Ovary (tissue), 9 donors: ENCODE data around the gene RERE. TPM values are rescaled to one million over a fixed set of nuclear protein-coding genes. Genes with fewer than 3 reads are reported as not detected.

Experiments
- DNase-seq, 5 donors: peaks; one replicate each; pipeline ENCODE4 v3.0.0-alpha.2; 2019 to 2020
- H3K27ac ChIP-seq, 2 donors: fragments of 200-600 bp; one replicate each; pipeline versions ENCODE4 v1.5.1 to v1.8.0; 2019 to 2022
- H3K27me3 ChIP-seq: fragments of 200-600 bp; one replicate; pipeline ENCODE4 v1.8.0; 2022
- H3K36me3 ChIP-seq: fragments of 200-600 bp; sonication (generic); one replicate; pipeline ENCODE4 v1.5.1; 2019
- H3K4me1 ChIP-seq: one replicate; pipeline ENCODE4 v1.8.1; 2013; ENCODE audit warnings: mild to moderate bottlenecking, moderate library complexity; ENCODE audit not compliant: insufficient read depth
- H3K4me3 ChIP-seq: fragments of 200-600 bp; sonication (generic); one replicate; pipeline ENCODE4 v1.5.1; 2017
- H3K9me3 ChIP-seq, 2 donors: fragments of 200-600 bp in 1 of 2; sonication (generic) in 1 of 2; one replicate each; pipeline versions ENCODE4 v1.5.1 to v1.8.1; 2013 to 2019; ENCODE audit warnings: mild to moderate bottlenecking in 1 of 2, moderate library complexity in 1 of 2
- EP300 ChIP-seq: sonication (generic); formaldehyde crosslinking; IDR thresholded peaks from one replicate; pipeline ENCODE4 v1.6.1; 2017; ENCODE audit warnings: antibody characterized with exemption
- POLR2A ChIP-seq: fragments of 450-650 bp; IDR thresholded peaks from one replicate; pipeline ENCODE4 v1.6.1; 2017; ENCODE audit warnings: antibody characterized with exemption, mild to moderate bottlenecking, moderate library complexity
- WGBS, 3 donors: extraction: QIAGEN DNeasy Blood & Tissue Kit in 1 of 3; methylation state at CpG; one replicate each; pipeline versions ENCODE4 v1.1.5 to v1.1.7; 2013 to 2017; 5-methylcytosine and 5-hydroxymethylcytosine counted together
- intact Hi-C, 4 donors: fragments of 100-400 bp; cut with DNase I; formaldehyde crosslinking; loops; one replicate each; pipeline versions ENCODE4 v1.11.0 to v1.15.1; 2022 to 2023
- polyA plus RNA-seq, 2 donors: library from polyadenylated mRNA; stranded (reverse); fragments of 200-250 nt in 1 of 2; fragments of 350-450 nt in 1 of 2; fragmentation: Illumina TruSeq in 1 of 2; extraction: RNeasy Lipid Tissue Mini Kit (QIAGEN cat#74804) in 1 of 2; gene quantifications; one replicate each; pipeline ENCODE4 v1.2.3, GENCODE V29; 2013 to 2014
- total RNA-seq, 7 donors: library from RNA; depleted of rRNA in 2 of 7; stranded (reverse); fragments of >200 nt in 2 of 7; fragmentation: NEBNext Ultra II Directional in 3 of 7; extraction: Animal tissue kit (Norgen Biotek cat#: 25700) in 3 of 7; gene quantifications; one replicate each; pipeline versions ENCODE4 v1.1.0 to v1.2.4, GENCODE V29; 2016 to 2023
- TF ChIP-seq, protein P1 (sequence below), 3 donors: fragments of 450-650 bp in 2 of 3; fragments of 200-600 bp in 1 of 3; IDR thresholded peaks; one replicate each; pipeline versions ENCODE4 v1.5.1 to v1.8.0; 2016 to 2022; ENCODE audit warnings: antibody characterized with exemption in 3 of 3, mild to moderate bottlenecking in 1 of 3
- donor health status: DM: no; HTN: no; CAD: no; lungs with moderate emphysema.
- donor health status: DM: no; HTN: no; CAD: no.
- donor health status: Bipolar disorder and iron deficiency.
- donor health status: DM: yes; HTN: yes; CAD: no.
- donor health status: DM: no; HTN: no; CAD: no.
- donor health status: DM: yes; HTN: yes; CAD: no.

Gene RERE
- total and polyA plus RNA-seq, 9 donors, result 36.7 to 119 (median 114) TPM

DNA sequence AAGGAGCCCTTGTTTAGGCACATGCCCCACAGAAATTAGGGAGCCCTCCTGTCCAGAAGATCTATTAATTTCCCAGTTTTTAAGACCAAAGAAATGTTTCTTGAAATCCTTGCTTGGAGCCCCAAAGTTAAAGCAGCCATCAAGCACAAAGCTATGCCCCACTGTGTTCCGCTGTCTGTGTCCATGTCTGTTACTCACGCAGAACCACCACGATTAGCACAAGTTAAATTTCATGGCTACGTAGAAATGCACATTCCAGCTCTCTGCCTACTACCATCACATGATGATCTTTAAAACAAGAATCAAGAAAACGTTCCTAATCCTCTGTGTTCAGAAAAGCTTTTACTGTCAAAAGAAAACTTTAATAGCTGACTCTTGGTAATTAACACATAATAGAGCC, 238.5 kb downstream of the RERE start:
- H3K36me3 ChIP-seq, result no peaks in the 10 kb centered on the region
- intact Hi-C loops, result loop anchor here in 1 of 4 donors (10.0 kb wide), 1 partner anchor 256 kb away; no protein-coding TSS in a partner anchor
- H3K4me1 ChIP-seq, result peaks cover 2% of the 10 kb centered on the region
- TF ChIP-seq EP300 (no peak), POLR2A (no peak)
- TF ChIP-seq, protein P1, sequence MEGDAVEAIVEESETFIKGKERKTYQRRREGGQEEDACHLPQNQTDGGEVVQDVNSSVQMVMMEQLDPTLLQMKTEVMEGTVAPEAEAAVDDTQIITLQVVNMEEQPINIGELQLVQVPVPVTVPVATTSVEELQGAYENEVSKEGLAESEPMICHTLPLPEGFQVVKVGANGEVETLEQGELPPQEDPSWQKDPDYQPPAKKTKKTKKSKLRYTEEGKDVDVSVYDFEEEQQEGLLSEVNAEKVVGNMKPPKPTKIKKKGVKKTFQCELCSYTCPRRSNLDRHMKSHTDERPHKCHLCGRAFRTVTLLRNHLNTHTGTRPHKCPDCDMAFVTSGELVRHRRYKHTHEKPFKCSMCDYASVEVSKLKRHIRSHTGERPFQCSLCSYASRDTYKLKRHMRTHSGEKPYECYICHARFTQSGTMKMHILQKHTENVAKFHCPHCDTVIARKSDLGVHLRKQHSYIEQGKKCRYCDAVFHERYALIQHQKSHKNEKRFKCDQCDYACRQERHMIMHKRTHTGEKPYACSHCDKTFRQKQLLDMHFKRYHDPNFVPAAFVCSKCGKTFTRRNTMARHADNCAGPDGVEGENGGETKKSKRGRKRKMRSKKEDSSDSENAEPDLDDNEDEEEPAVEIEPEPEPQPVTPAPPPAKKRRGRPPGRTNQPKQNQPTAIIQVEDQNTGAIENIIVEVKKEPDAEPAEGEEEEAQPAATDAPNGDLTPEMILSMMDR (IDR thresholded peaks at IDR 0.05), result no peak
- H3K4me3 ChIP-seq, result no peak overlapping the region
- no peak overlapping the region for H3K27ac ChIP-seq
- 91 to 93% (median 92%) methylated on average over 5 of the region's 5 CpGs for WGBS, 3 donors
- H3K9me3 ChIP-seq, result no peaks in the 10 kb centered on the region
- DNase-seq, result no peak
- no peaks in the 10 kb centered on the region for H3K27me3 ChIP-seq

DNA sequence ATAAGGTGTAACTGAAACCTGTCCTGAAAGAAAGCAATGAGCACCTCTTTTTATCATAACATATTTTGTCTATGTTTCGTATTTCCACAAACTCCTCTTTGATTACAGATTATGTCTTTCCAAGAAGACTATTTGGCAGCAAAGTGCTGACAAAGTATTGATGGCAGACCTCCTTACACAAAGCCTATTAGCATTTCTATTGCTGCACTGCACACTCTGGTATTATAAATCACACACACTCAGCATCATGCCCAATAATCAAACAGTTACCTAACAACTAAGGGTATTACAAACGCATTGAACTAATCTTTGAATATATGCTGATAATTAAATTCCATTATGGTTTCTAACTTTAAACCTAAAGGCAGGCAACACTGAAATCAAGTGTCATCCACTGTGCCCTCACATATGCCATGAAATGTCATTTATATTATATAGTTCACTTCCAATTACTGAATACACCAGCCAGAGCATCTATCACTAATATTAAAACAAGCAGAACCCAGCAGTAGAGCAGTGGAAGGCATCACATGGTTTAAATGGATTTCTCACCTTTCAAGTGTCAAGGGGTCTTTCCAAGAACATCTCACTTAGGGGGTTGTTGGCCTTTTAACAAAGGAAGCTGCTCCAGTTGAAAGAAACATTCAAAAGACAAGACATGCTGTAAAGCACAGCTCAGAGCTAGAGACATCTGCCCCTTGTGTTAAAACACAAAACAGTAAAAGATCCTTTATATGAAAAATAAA, 239.1 kb downstream of the RERE start:
- TF ChIP-seq EP300 (no peak), POLR2A (no peak)
- TF ChIP-seq, protein P1 (IDR thresholded peaks at IDR 0.05), result no peak
- H3K27ac ChIP-seq, result no peak overlapping the region
- intact Hi-C loops, result loop anchor here in 1 of 4 donors (10.0 kb wide), 1 partner anchor 256 kb away; no protein-coding TSS in a partner anchor

DNA sequence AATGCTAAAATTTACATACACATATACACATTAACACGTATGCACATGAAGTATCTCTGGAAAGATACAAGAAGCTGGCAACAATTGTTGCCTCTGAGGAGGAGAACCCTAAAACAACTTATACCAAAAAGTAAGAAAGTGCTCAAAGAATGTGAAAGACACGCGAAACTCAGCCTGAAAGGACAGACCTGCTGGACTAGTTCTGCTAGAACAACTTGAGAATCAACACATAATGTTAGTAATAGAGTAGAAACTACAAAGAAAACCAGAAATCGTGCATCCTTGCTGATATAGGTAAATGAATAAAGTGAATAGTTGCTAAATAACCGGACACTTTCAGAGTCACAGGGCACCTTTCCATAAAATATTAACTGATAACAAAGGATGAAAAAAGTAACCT, 242.5 kb downstream of the RERE start:
- intact Hi-C loops, result loop anchor here in 1 of 4 donors (10.0 kb wide), 1 partner anchor 260 kb away; no protein-coding TSS in a partner anchor
- Histone ChIP-seq H3K4me1 (peaks cover 5% of the 10 kb centered on the region), H3K27ac (no peak overlapping the region), H3K4me3 (no peak overlapping the region), H3K36me3 (no peaks in the 10 kb centered on the region), H3K9me3 (no peaks in the 10 kb centered on the region), H3K27me3 (no peaks in the 10 kb centered on the region)
- TF ChIP-seq EP300 (no peak), POLR2A (no peak)
- TF ChIP-seq, protein P1 (IDR thresholded peaks at IDR 0.05), result no peak
- no peak for DNase-seq
- 83 to 92% (median 91%) methylated on average over 5 of the region's 5 CpGs for WGBS, 3 donors

More for the DNA sequence above, 239.1 kb downstream of the RERE start:
- Histone ChIP-seq H3K4me1 (peaks cover 2% of the 10 kb centered on the region), H3K27me3 (no peaks in the 10 kb centered on the region), H3K9me3 (no peaks in the 10 kb centered on the region), H3K36me3 (no peaks in the 10 kb centered on the region), H3K4me3 (no peak overlapping the region)
- 84 to 92% (median 85%) methylated on average over 2 of the region's 2 CpGs for WGBS, 3 donors
- no peak for DNase-seq

DNA sequence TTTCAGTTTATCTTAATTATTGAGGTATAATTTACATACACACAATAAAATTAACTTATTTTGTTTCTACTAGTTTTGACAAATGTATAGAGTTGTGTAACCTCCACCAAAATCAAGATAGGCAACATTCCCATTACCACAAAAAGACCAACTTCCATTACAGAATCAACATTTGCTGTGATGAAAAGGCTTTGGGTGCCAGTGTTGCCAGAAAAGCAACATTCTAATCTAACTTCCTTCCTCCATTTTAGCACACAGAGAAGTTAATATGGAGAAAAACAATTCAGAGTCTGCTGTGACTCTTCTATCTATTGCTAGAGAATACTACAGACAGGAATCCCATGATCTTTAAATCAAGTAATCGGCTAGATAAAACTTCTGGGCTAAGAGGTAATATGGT, 245.3 kb downstream of the RERE start:
- Histone ChIP-seq H3K27ac (peak overlapping the region in 1 of 2 donors; percentile 52), H3K9me3 (no peaks in the 10 kb centered on the region), H3K4me1 (peaks cover 10% of the 10 kb centered on the region), H3K27me3 (no peaks in the 10 kb centered on the region), H3K36me3 (no peaks in the 10 kb centered on the region), H3K4me3 (no peak overlapping the region)
- intact Hi-C loops, result loop anchor here in 1 of 4 donors (10.0 kb wide), 1 partner anchor 263 kb away; no protein-coding TSS in a partner anchor
- WGBS, 3 donors, result 85 to 91% (median 91%) methylated on average over 1 of the region's 1 CpG
- no peak for DNase-seq
- TF ChIP-seq EP300 (no peak), POLR2A (no peak)
- TF ChIP-seq, protein P1 (IDR thresholded peaks at IDR 0.05), result no peak
